HG02884 (cell line): ENCODE data around the gene CKMT1A.
"Not testable (repeated sequence)": the region's sequence is repeated elsewhere in the genome, so short reads cannot be mapped to it uniquely, and the experiment has no call there.

Experiments used
- ATAC-seq: cut with Tn5 transposase; IDR thresholded peaks from one replicate; pipeline ENCODE4 v1.9.1; 2021; ENCODE audit warnings: mild to moderate bottlenecking, moderate library complexity; ENCODE audit not compliant: unreplicated experiment

Gene CKMT1A

GRCh38 chr15:43746903-43747309, 53.2 kb downstream of the CKMT1A start:
- ATAC-seq: not testable (repeated sequence)

DNA sequence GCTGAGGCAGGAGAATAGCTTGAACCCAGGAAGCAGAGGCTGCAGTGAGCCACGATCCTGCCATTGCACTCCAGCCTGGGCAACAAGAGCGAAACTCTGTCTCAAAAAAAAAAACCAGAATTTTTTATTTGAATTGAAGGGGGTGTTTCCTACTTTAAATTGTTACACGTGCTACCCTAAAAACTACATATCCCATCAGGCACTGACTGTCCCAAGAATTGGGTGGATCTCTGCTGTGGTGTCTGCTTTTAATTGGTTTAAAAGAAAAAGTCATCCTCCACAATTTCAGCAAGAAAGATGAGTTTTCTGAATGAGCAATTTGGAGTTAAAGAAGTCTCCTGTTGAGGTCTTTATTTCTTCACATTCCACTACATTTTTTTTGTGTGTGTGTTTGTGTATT, 54.7 kb downstream of the CKMT1A start:
- ATAC-seq: no peak
